Endothelial cell of umbilical vein (primary cell): ENCODE measurements around the gene UHMK1. TPM values are rescaled to one million over a fixed set of nuclear protein-coding genes. Genes with fewer than 3 reads are reported as not detected.

Source experiments
- BruUV-seq: library from RNA; stranded (reverse); fragments of 400-500 nt; replicated peaks from 2 replicates; lab custom pipeline; 2021; lab: Mats Ljungman, UMichigan
- CTCF ChIA-PET: fragments of 300-600, 350-600 bp; sonication (Branson Sonifier 250); formaldehyde crosslinking; loops from one replicate; lab custom pipeline; 2021; ENCODE audit warnings: antibody characterized with exemption, inconsistent platforms; lab: Charles Lee
- POLR2A ChIA-PET: fragments of 300-600, 350-600 bp; sonication (Branson Sonifier 250); formaldehyde crosslinking; loops from one replicate; lab custom pipeline; 2021; ENCODE audit warnings: antibody characterized with exemption, inconsistent platforms; lab: Charles Lee
- DNase-seq: peaks from one replicate; pipeline ENCODE4 v3.0.0-alpha.2; 2011; ENCODE audit warnings: low read depth, low spot score
- FAIRE-seq: peaks from 2 replicates; lab custom pipeline; 2011; peaks lifted over from hg19 to GRCh38; lab: Jason Lieb, UNC
- H2AFZ ChIP-seq: 2 replicates; pipeline ENCODE4 v1.6.0; 2012; ENCODE audit warnings: low read depth, low read length, control low read depth, inconsistent platforms
- H3K27ac ChIP-seq: 2 replicates; pipeline ENCODE4 v1.5.1; 2011; ENCODE audit warnings: low read depth, mild to moderate bottlenecking, control low read depth, low read length, moderate library complexity; ENCODE audit not compliant: insufficient read depth
- H3K27me3 ChIP-seq, 2 experiments: 2 replicates each; pipeline versions ENCODE4 v1.6.0 to v1.6.1; 2011; ENCODE audit warnings: low read length in 2 of 2, mixed read lengths in 1 of 2; ENCODE audit not compliant: control insufficient read depth in 2 of 2, insufficient read depth in 2 of 2
- H3K36me3 ChIP-seq, 2 experiments: 2 replicates in 1 of 2; 3 replicates in 1 of 2; pipeline ENCODE4 v1.5.1; 2011; ENCODE audit warnings: low read length in 2 of 2, mild to moderate bottlenecking in 1 of 2, moderate library complexity in 1 of 2; ENCODE audit not compliant: control insufficient read depth in 2 of 2, insufficient read depth in 2 of 2; ENCODE audit errors: extremely low read depth in 1 of 2
- H3K4me1 ChIP-seq: 3 replicates; pipeline ENCODE4 v1.5.1; 2011; ENCODE audit warnings: mild to moderate bottlenecking, low read length; ENCODE audit not compliant: control insufficient read depth, insufficient read depth; ENCODE audit errors: extremely low read depth
- H3K4me2 ChIP-seq: 2 replicates; pipeline ENCODE4 v1.6.1; 2011; ENCODE audit warnings: low read length, control low read depth, mixed read lengths; ENCODE audit not compliant: insufficient read depth
- H3K4me3 ChIP-seq, 3 experiments: fragments of 200-600 bp in 1 of 3; sonication (generic), shearing (Covaris generic) in 1 of 3; replicated peaks in 1 of 3; 2 replicates each; pipeline ENCODE4 v1.5.1; 2011 to 2016; ENCODE audit warnings: control low read depth in 3 of 3, low read length in 3 of 3, mild to moderate bottlenecking in 2 of 3, inconsistent platforms in 1 of 3, low read depth in 1 of 3, moderate library complexity in 1 of 3; ENCODE audit not compliant: insufficient read depth in 1 of 3
- H3K79me2 ChIP-seq: 2 replicates; pipeline ENCODE4 v1.6.0; 2012; ENCODE audit warnings: low read length, inconsistent platforms; ENCODE audit not compliant: control insufficient read depth, insufficient read depth
- H3K9ac ChIP-seq: replicated peaks from 2 replicates; pipeline ENCODE3; 2011; ENCODE audit warnings: low read length, control low read depth; ENCODE audit not compliant: insufficient read depth; ENCODE audit errors: extremely low read depth
- H3K9me1 ChIP-seq: replicated peaks from 3 replicates; pipeline ENCODE4 v1.6.0; 2011; ENCODE audit warnings: mild to moderate bottlenecking, low read length; ENCODE audit not compliant: control insufficient read depth, insufficient read depth; ENCODE audit errors: extremely low read depth
- H3K9me3 ChIP-seq: replicated peaks from 2 replicates; pipeline ENCODE4 v1.5.1; 2012; ENCODE audit warnings: low read length, inconsistent platforms; ENCODE audit not compliant: control insufficient read depth, insufficient read depth
- H4K20me1 ChIP-seq: replicated peaks from 2 replicates; pipeline ENCODE3; 2011; ENCODE audit warnings: mild to moderate bottlenecking, low read length; ENCODE audit not compliant: control insufficient read depth, insufficient read depth; ENCODE audit errors: extremely low read depth
- EZH2 ChIP-seq: IDR thresholded peaks from 2 replicates; pipeline ENCODE4 v1.6.1; 2012; ENCODE audit warnings: borderline replicate concordance, low read depth, mild to moderate bottlenecking, moderate library complexity, low read length, inconsistent platforms; ENCODE audit not compliant: severe bottlenecking
- GATA2 ChIP-seq: IDR thresholded peaks from 2 replicates; pipeline ENCODE4 v1.7.0; 2011; ENCODE audit warnings: low read depth, mild to moderate bottlenecking, moderate library complexity, mixed read lengths, low read length; ENCODE audit not compliant: insufficient read length, insufficient read depth
- JUN ChIP-seq: IDR thresholded peaks from 2 replicates; pipeline ENCODE4 v1.6.1; 2011; ENCODE audit warnings: borderline replicate concordance, low read depth; ENCODE audit not compliant: insufficient read length, insufficient read depth
- POLR2A ChIP-seq: IDR thresholded peaks from 2 replicates; pipeline ENCODE4 v1.6.1; 2012; ENCODE audit warnings: low read depth, mild to moderate bottlenecking, control low read depth, low read length
- dilution Hi-C: fragments of 300-500 bp; cut with MboI; formaldehyde crosslinking; loops from one replicate; pipeline ENCODE4 v1.15.0; 2019; ENCODE audit warnings: low sequenced_read_pairs; ENCODE audit not compliant: extremely low pct_ligation_motif_present
- intact Hi-C: fragments of 100-400 bp; cut with micrococcal nuclease; formaldehyde crosslinking; loops from one replicate; pipeline ENCODE4 v1.10.0; 2022
- polyA plus RNA-seq, 4 experiments: library from polyadenylated mRNA; depleted of rRNA in 3 of 4; stranded (reverse) in 3 of 4; unstranded in 1 of 4; fragments of >200 nt; gene quantifications; 2 replicates each; pipeline versions ENCODE4 v1.2.1 to v1.2.3, GENCODE V29; 2011 to 2012; ENCODE audit warnings: missing spikeins in 1 of 4
- total RNA-seq: library from RNA; stranded (reverse); gene quantifications from 2 replicates; pipeline ENCODE4 v1.2.3, GENCODE V29; 2021
- TF ChIP-seq, protein P1 (sequence below): IDR thresholded peaks from 2 replicates; pipeline ENCODE4 v1.6.1; 2011; ENCODE audit not compliant: insufficient read depth, insufficient read length
- TF ChIP-seq, protein P2 (sequence below), 2 donors: IDR thresholded peaks; 1 replicate in 1 of 2; 2 replicates in 1 of 2; pipeline ENCODE4 v1.5.1; 2011; ENCODE audit warnings: low read length in 2 of 2, mild to moderate bottlenecking in 2 of 2, moderate library complexity in 2 of 2, control low read depth in 1 of 2, inconsistent platforms in 1 of 2, low read depth in 1 of 2; ENCODE audit not compliant: insufficient read depth in 1 of 2; ENCODE audit errors: extremely low read depth in 1 of 2

UHMK1 gene
- total and polyA plus RNA-seq, 2 donors (not counting 3 experiments of a cell fraction or from before 2014, with no cell fraction given) = 9.2 to 35.0 TPM

DNA sequence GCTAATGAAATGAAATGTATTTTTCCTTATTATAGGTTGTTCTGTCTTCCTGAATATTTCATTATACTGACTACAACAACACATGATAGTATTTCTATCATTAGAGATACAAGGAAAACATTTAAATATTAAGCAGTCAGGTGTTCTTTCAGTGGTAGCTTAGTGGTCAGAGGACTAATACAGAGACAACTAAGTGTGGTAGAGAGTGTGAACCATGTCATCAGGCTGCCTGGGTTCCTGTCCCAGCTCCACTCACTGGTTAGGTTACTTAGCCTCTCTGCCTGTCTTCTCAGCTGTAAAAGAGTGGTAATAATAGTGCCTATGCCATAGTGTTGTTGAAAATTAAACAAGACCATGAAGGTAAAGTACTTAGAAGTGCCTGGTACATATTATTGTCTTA lies 67.8 kb downstream of the UHMK1 start:
- Histone ChIP-seq H2AFZ (no peak overlapping the region), H3K36me3 (peaks cover 4 to 6% of the 10 kb centered on the region in 2 experiments), H3K4me3 (no peak overlapping the region), H3K9me1 (no peaks in the 10 kb centered on the region), H3K4me2 (no peak overlapping the region), H3K27ac (no peak overlapping the region), H3K4me1 (peaks cover 37% of the 10 kb centered on the region), H4K20me1 (no peaks in the 10 kb centered on the region), H3K9me3 (no peaks in the 10 kb centered on the region), H3K9ac (no peak overlapping the region), H3K79me2 (peaks cover 89% of the 10 kb centered on the region), H3K27me3 (no peaks in the 10 kb centered on the region)
- TF ChIP-seq, protein P1, sequence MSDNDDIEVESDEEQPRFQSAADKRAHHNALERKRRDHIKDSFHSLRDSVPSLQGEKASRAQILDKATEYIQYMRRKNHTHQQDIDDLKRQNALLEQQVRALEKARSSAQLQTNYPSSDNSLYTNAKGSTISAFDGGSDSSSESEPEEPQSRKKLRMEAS = no peak
- TF ChIP-seq JUN (no peak), POLR2A (no peak), GATA2 (no peak), EZH2 (no peak)
- TF ChIP-seq, protein P2, sequence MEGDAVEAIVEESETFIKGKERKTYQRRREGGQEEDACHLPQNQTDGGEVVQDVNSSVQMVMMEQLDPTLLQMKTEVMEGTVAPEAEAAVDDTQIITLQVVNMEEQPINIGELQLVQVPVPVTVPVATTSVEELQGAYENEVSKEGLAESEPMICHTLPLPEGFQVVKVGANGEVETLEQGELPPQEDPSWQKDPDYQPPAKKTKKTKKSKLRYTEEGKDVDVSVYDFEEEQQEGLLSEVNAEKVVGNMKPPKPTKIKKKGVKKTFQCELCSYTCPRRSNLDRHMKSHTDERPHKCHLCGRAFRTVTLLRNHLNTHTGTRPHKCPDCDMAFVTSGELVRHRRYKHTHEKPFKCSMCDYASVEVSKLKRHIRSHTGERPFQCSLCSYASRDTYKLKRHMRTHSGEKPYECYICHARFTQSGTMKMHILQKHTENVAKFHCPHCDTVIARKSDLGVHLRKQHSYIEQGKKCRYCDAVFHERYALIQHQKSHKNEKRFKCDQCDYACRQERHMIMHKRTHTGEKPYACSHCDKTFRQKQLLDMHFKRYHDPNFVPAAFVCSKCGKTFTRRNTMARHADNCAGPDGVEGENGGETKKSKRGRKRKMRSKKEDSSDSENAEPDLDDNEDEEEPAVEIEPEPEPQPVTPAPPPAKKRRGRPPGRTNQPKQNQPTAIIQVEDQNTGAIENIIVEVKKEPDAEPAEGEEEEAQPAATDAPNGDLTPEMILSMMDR (IDR thresholded peaks at IDR 0.05; ENCODE audit: extremely low read depth in 1 of 2, insufficient read depth in 1 of 2, low read depth in 1 of 2, low read length in 2 of 2) = no peak
- intact Hi-C loops (no loop called here), dilution Hi-C loops (no loop called here)
- no peak for FAIRE-seq
- no peak for DNase-seq
- CTCF ChIA-PET = interaction anchor here (0.8 to 1.9 kb wide), 5 partner anchors 8 to 208 kb away, joined by 3 to 4 read pairs (median 4); no protein-coding TSS in a partner anchor
- no TSS peak for BruUV-seq
- POLR2A ChIA-PET = interaction anchor here (0.6 kb wide), 1 partner anchor 66 kb away, joined by 3 read pairs; no protein-coding TSS in a partner anchor
